ENCODE results near the gene CIC. TPM values are rescaled to one million over a fixed set of nuclear protein-coding genes. Genes with fewer than 3 reads are reported as not detected.

Gene CIC
- total RNA-seq, 2 experiments from 2014 or later, result 49.5 to 51.7 TPM

GRCh38 chr19:42239544-42240220 is 29.4 kb upstream of the CIC start:
- ChIA-PET POLR2A (interaction anchor here (0.6 kb wide), 1 partner anchor 16 kb away, joined by 8 read pairs; no protein-coding TSS in a partner anchor), CTCF (interaction anchor here (1.2 to 2.4 kb wide), 5 partner anchors 11 to 107 kb away, joined by 3 to 8 read pairs (median 5); partner anchors contain the start of gene POU2F2)

DNA sequence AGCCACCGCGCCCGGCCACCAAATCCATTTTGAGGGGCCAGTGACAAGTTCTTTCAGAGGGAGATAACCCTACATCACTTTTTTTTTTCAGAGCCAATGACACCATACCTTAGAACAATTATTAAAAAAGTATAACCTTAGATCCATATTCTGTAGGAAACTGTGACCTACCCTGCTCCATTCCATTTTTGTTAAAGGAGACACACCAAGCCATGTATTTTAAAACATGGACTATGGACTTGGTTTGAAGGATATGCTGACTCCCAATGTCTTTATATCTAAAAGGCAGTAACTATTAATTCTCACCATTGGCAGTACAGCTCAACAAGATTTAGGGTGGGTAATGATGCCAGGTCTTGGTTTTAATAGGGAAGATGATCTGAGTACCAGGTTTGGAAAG is 27.8 kb upstream of the CIC start:
- ChIA-PET POLR2A (interaction anchor here (1.2 kb wide), 1 partner anchor 11 kb away, joined by 3 read pairs; no protein-coding TSS in a partner anchor), CTCF (interaction anchor here (0.8 to 7.1 kb wide), 5 partner anchors 38 to 109 kb away, joined by 3 to 50 read pairs (median 6); partner anchors contain the start of gene POU2F2)

DNA sequence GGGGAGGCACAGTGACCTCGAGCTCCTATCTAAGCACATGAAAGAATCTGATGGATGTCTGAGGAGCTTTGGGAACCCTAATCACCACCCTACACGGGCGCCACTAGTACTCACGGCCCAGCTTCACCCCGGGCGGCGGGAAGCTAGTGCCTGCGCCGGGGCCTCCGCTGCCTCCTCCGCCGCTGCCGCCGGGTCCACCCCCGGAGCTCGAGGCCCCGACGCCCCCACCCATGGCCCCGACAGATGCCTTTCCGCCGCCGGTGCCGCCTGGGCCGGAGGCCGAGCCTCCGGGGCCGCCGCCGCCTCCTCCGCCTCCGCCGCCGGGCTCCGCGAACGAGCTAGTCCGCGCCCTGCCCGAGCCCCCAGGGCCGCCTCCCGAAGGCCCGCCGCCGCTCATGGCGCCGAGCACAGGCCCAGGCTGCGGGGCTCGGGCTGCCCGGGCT is 27.0 kb upstream of the CIC start:
- ChIA-PET CTCF (interaction anchor here (0.5 to 7.1 kb wide), 6 partner anchors 15 to 109 kb away, joined by 3 to 50 read pairs (median 3); partner anchors contain the start of gene POU2F2), POLR2A (interaction anchor here (0.9 to 1.9 kb wide), 6 partner anchors 10 to 41 kb away, joined by 3 to 10 read pairs (median 6); partner anchors contain the start of gene ZNF526)

- ChIA-PET CTCF (interaction anchor here (0.5 to 7.1 kb wide), 6 partner anchors 13 to 95 kb away, joined by 3 to 50 read pairs (median 4); no protein-coding TSS in a partner anchor), POLR2A (interaction anchor here (0.9 to 1.9 kb wide), 5 partner anchors 9 to 40 kb away, joined by 3 to 10 read pairs (median 7); partner anchors contain the start of gene ZNF526)
These were observed 26.3 kb upstream of the CIC start, which contains the start of gene GSK3A for GRCh38 chr19:42242512-42243409. TSS of gene GSK3A (minus strand) at chr19:42242602. CDS start at chr19:42242465, 137 bp downstream.

- ChIA-PET POLR2A (interaction anchor here (0.6 to 1.4 kb wide), 4 partner anchors 37 to 130 kb away, joined by 3 to 6 read pairs (median 4); no protein-coding TSS in a partner anchor), CTCF (interaction anchor here (0.6 to 7.1 kb wide), 6 partner anchors 11 to 197 kb away, joined by 3 to 50 read pairs (median 3); partner anchors contain the start of genes ERF and PAFAH1B3)
These were observed 24.5 kb upstream of the CIC start for GRCh38 chr19:42244347-42245220.

- CTCF ChIA-PET, result interaction anchor here (0.6 to 7.1 kb wide), 6 partner anchors 10 to 197 kb away, joined by 3 to 50 read pairs (median 3); partner anchors contain the start of genes ERF and PAFAH1B3
- POLR2A ChIA-PET, result interaction anchor here (0.7 to 1.0 kb wide), 2 partner anchors 37 to 130 kb away, joined by 4 to 6 read pairs; no protein-coding TSS in a partner anchor
These were observed 23.8 kb upstream of the CIC start for GRCh38 chr19:42245231-42245630.

DNA sequence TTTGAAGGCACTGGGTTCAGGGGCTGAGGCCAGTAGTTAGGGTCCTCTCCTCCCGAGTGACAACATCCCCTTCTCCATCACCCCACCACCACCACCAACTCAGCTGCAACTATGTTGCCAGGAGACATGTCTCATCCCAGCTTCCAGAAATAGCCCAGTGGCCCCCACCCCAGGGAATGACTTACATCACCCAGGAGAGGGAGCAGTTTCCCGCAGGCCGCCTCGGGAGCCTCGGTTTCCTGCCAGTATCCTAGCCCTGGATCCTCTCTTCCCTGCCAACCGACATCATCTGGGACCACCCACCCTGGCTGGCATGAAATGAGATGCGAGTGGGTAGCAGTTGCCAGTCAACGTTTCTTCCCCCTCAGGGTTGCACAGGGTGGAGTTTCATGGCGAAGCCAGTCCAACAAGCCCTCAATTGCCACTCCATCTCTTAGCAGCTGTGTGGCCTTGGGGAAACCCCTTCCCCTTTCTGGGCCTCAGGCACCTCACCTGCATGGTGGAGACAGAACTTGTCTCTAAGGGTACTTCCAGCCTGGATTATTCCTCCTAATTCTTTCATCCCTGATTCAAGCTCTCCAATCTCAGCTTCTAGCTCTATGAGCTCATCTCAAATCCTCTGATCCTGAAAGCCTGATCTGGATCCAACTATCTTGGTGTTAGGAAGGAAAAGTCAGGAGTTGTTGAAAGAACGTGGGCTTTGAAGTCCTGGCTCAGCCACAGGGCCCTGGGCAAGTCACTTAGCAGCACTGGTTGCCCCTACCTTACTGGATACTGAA is 22.7 kb upstream of the CIC start:
- CTCF ChIA-PET, result interaction anchor here (0.8 to 7.1 kb wide), 5 partner anchors 15 to 61 kb away, joined by 3 to 50 read pairs (median 3); partner anchors contain the start of gene PAFAH1B3

GRCh38 chr19:42246922-42247639 is 22.0 kb upstream of the CIC start:
- ChIA-PET POLR2A (interaction anchor here (0.7 kb wide), 1 partner anchor 11 kb away, joined by 9 read pairs; no protein-coding TSS in a partner anchor), CTCF (interaction anchor here (0.5 to 7.1 kb wide), 5 partner anchors 14 to 1433 kb away, joined by 3 to 50 read pairs (median 3); no protein-coding TSS in a partner anchor)

More for the DNA sequence above, 22.7 kb upstream of the CIC start:
- POLR2A ChIA-PET, result interaction anchor here (0.5 to 0.7 kb wide), 2 partner anchors 12 to 29 kb away, joined by 4 to 9 read pairs; partner anchors contain the start of gene DEDD2

- POLR2A ChIA-PET, result no interaction called here
- CTCF ChIA-PET, result interaction anchor here (1.1 to 7.1 kb wide), 3 partner anchors 13 to 49 kb away, joined by 3 to 50 read pairs (median 5); no protein-coding TSS in a partner anchor
These were observed 21.3 kb upstream of the CIC start for GRCh38 chr19:42247640-42248199.

DNA sequence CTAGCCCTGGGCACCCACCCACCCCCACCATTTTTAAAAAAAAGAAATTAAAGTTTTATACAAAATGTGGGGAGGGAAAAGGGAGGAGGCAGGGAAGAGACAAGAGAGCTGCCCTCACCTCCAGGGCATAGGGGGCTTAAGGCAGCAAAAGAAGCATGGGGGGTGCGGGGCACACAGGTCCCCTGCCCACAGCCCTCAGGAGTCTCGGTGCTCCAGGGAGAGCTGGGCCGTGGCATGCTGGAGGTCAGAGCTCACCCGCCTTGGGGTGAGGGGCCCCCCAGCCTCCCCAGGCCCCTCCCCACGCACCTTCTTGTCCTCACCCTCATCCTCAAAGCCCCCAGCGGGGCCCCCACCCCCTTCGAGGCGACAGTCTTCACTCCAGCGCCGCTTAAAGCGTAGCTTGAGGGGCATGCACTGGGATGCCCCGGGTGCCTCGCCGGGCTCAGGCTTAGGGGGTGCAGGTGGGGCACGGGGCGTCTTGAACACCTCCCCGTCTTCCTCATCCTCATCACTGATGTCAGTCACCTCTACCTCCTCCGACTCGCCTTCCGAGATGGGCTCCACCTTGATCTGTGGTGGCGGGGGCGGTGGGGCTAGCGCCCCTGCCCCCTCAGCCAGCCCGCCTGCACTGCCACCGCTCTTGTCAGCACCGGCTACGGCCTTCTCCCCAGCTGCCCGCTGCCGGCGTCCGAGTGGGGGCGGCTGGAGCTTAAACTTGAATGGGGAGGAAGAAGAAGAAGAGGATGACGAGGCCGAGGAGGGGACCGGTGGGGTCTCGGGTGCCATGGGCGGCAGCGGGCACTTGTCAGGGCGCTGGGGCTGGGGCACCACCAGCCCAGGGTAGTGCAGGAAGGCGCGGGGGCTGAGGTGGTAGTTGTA is 20.5 kb upstream of the CIC start:
- ChIA-PET CTCF (interaction anchor here (7.1 kb wide), 1 partner anchor 32 kb away, joined by 50 read pairs; no protein-coding TSS in a partner anchor), POLR2A (interaction anchor here (0.5 kb wide), 1 partner anchor 9 kb away, joined by 3 read pairs; no protein-coding TSS in a partner anchor)

DNA sequence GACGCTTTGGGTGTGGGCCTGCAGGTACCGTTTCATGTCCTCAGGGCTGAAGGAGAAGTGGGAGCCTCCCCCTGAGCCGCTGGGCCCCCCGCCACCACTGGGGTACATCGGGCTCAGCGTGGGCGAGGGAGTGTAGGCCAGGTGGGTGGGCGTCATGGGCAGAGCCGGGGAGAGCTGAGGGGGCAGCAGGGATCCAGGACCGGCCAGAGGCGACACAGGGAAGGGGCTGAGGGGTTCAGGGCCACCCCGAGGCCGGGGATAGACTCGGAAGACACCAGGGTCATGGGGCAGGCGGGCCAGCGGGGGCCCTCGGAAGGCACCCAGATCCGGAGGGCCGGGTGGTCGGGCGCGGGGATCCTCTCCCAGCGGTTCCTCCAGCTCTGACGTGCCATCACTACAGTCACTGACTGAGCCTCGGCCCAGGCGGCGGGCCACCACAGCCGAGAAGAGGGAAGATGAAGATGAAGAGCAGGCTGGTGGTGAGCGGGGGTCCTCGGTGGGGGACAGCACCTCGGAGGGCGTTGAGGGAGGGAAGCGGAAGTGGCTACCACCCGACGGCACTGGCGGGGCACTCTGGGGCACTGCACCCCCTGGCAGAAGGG is 19.8 kb upstream of the CIC start:
- POLR2A ChIA-PET, result interaction anchor here (0.5 kb wide), 1 partner anchor 8 kb away, joined by 3 read pairs; no protein-coding TSS in a partner anchor
- CTCF ChIA-PET, result interaction anchor here (2.0 kb wide), 1 partner anchor 31 kb away, joined by 6 read pairs; no protein-coding TSS in a partner anchor

DNA sequence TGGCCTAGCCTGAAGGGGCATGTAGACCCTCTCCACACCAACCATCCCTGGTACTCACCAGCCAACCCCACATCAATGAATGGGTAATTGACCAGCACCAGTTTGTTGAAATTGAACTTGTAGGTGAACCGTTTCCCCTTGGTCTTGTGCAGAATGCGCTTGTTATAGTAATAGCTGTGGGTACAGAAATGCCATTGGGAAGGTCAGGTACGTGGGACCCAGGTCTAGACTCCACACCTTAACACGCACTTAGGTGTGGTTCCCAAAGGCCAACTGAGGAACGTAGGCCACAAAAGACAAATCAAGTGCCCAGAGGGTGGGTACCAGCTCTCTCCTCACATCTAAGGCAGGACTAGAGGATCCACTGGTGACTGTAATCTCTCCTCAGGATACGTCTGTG is 19.3 kb upstream of the CIC start:
- POLR2A ChIA-PET, result no interaction called here
- CTCF ChIA-PET, result interaction anchor here (2.0 kb wide), 1 partner anchor 30 kb away, joined by 6 read pairs; no protein-coding TSS in a partner anchor

- POLR2A ChIA-PET, result interaction anchor here (0.8 kb wide), 1 partner anchor 18 kb away, joined by 4 read pairs; no protein-coding TSS in a partner anchor
- CTCF ChIA-PET, result interaction anchor here (1.0 to 2.0 kb wide), 2 partner anchors 30 to 141 kb away, joined by 4 to 6 read pairs; no protein-coding TSS in a partner anchor
These were observed 18.8 kb upstream of the CIC start for GRCh38 chr19:42250183-42250665.
